OCI-M2 (cell line): ENCODE results near the gene SLC17A5.
"Not testable (repeated sequence)": the region's sequence is repeated elsewhere in the genome, so short reads cannot be mapped to it uniquely, and the experiment has no call there.

Experiments
- DNase-seq: peaks from one replicate; lab custom pipeline; 2025; ENCODE audit not compliant: unreplicated experiment; lab: John Stamatoyannopoulos, UW

The SLC17A5 gene

GRCh38 chr6:73566954-73567591, 86.7 kb downstream of the SLC17A5 start:
- DNase-seq, result no peak

GRCh38 chr6:73566486-73566871, 87.3 kb downstream of the SLC17A5 start:
- not testable (repeated sequence) for DNase-seq

- no peak for DNase-seq
These were observed 87.9 kb downstream of the SLC17A5 start for GRCh38 chr6:73565767-73566485.

- no peak for DNase-seq
These were observed 89.0 kb downstream of the SLC17A5 start for GRCh38 chr6:73564578-73565345.

GRCh38 chr6:73562558-73562957, 91.2 kb downstream of the SLC17A5 start:
- no peak for DNase-seq

- DNase-seq, result no peak
These were observed 92.9 kb downstream of the SLC17A5 start for GRCh38 chr6:73560853-73561407.

- no peak for DNase-seq
These were observed 93.5 kb downstream of the SLC17A5 start for GRCh38 chr6:73560182-73560732.

GRCh38 chr6:73559399-73559794, 94.4 kb downstream of the SLC17A5 start:
- DNase-seq, result not testable (repeated sequence)

GRCh38 chr6:73558624-73559398, 95.0 kb downstream of the SLC17A5 start:
- DNase-seq, result no peak

GRCh38 chr6:73556836-73557235, 97.0 kb downstream of the SLC17A5 start:
- no peak for DNase-seq

GRCh38 chr6:73555380-73555949, 98.3 kb downstream of the SLC17A5 start:
- DNase-seq, result not testable (repeated sequence)

- not testable (repeated sequence) for DNase-seq
These were observed 102.7 kb downstream of the SLC17A5 start for GRCh38 chr6:73551115-73551514.

GRCh38 chr6:73548458-73549446, 105.0 kb downstream of the SLC17A5 start:
- DNase-seq, result no peak

GRCh38 chr6:73547036-73547435, 106.8 kb downstream of the SLC17A5 start:
- DNase-seq, result no peak
